OCI-LY1 (cell line): Measurements from ENCODE around the gene CDH7.

Experiments
- H2AFZ ChIP-seq: fragments of 200-600 bp; sonication (generic), shearing (Covaris generic); 2 replicates; pipeline ENCODE4 v1.6.0; 2014; ENCODE audit warnings: antibody characterized with exemption, mild to moderate bottlenecking, low read length
- H3F3A ChIP-seq: fragments of 200-600 bp; sonication (generic), shearing (Covaris generic); 2 replicates; pipeline ENCODE4 v1.6.0; 2014; ENCODE audit warnings: mild to moderate bottlenecking, antibody characterized with exemption, low read length, moderate library complexity; ENCODE audit not compliant: insufficient read depth
- H3K27ac ChIP-seq: fragments of 200-600 bp; sonication (generic); 2 replicates; pipeline ENCODE4 v1.5.1; 2014; ENCODE audit warnings: low read length, mixed run types, mild to moderate bottlenecking, low read depth; ENCODE audit not compliant: poor library complexity, severe bottlenecking
- H3K27me3 ChIP-seq: fragments of 200-600 bp; sonication (generic); 2 replicates; pipeline ENCODE4 v1.6.0; 2014; ENCODE audit warnings: antibody characterized with exemption, mild to moderate bottlenecking, low read length, moderate library complexity; ENCODE audit not compliant: insufficient read depth
- H3K36me3 ChIP-seq: fragments of 200-600 bp; sonication (generic); 2 replicates; pipeline ENCODE4 v1.6.1; 2014; ENCODE audit warnings: mild to moderate bottlenecking, antibody characterized with exemption, low read length, moderate library complexity, mixed read lengths; ENCODE audit not compliant: insufficient read depth
- H3K4me1 ChIP-seq: fragments of 200-600 bp; sonication (generic); 2 replicates; pipeline ENCODE4 v1.5.1; 2014; ENCODE audit warnings: mild to moderate bottlenecking, low read length, moderate library complexity; ENCODE audit not compliant: insufficient read depth, severe bottlenecking
- H3K4me2 ChIP-seq: fragments of 200-600 bp; sonication (generic), shearing (Covaris generic); 2 replicates; pipeline ENCODE4 v1.6.1; 2014; ENCODE audit warnings: low read length
- H3K4me3 ChIP-seq: fragments of 200-600 bp; sonication (generic); 2 replicates; pipeline ENCODE4 v1.5.1; 2014; ENCODE audit warnings: low read length, low read depth, mild to moderate bottlenecking, mixed read lengths; ENCODE audit not compliant: poor library complexity, severe bottlenecking
- H3K79me2 ChIP-seq: fragments of 200-600 bp; shearing (Covaris generic); 2 replicates; pipeline ENCODE4 v1.6.1; 2016; ENCODE audit warnings: mixed run types, low read length, mixed read lengths; ENCODE audit not compliant: insufficient read depth
- H3K9ac ChIP-seq: fragments of 200-600 bp; sonication (generic), shearing (Covaris generic); 2 replicates; pipeline ENCODE4 v1.6.1; 2014; ENCODE audit warnings: mild to moderate bottlenecking, low read length, mixed read lengths
- H3K9me2 ChIP-seq: fragments of 200-600 bp; sonication (generic), shearing (Covaris generic); 2 replicates; pipeline ENCODE4 v1.6.1; 2014; ENCODE audit warnings: low read depth, mild to moderate bottlenecking, low read length, mixed read lengths
- H3K9me3 ChIP-seq: fragments of 200-600 bp; shearing (Covaris generic); 2 replicates; pipeline ENCODE4 v1.6.1; 2014; ENCODE audit warnings: low read length, mixed read lengths
- H4K20me1 ChIP-seq: fragments of 200-600 bp; sonication (generic), shearing (Covaris generic); 2 replicates; pipeline ENCODE4 v1.6.0; 2016; ENCODE audit warnings: mild to moderate bottlenecking, low read length; ENCODE audit not compliant: insufficient read depth
- CTCF ChIP-seq: fragments of 200-600 bp; sonication (generic), shearing (Covaris generic); IDR thresholded peaks from 2 replicates; pipeline ENCODE4 v1.5.1; 2017; ENCODE audit warnings: mild to moderate bottlenecking, antibody characterized with exemption, low read length, moderate library complexity, mixed read lengths
- EZH2 ChIP-seq: fragments of 200-600 bp; sonication (generic), shearing (Covaris generic); IDR thresholded peaks from 2 replicates; pipeline ENCODE4 v1.8.0; 2017; ENCODE audit warnings: borderline replicate concordance, mixed run types, mild to moderate bottlenecking, antibody characterized with exemption, low read length, moderate library complexity, mixed read lengths

The CDH7 gene

GRCh38 chr18:65869527-65869926 lies 118.7 kb downstream of the CDH7 start:
- Histone ChIP-seq H3K4me1 (no peaks in the 10 kb centered on the region), H3K4me2 (no peak overlapping the region), H3K27ac (no peak overlapping the region), H3K27me3 (no peaks in the 10 kb centered on the region), H4K20me1 (no peaks in the 10 kb centered on the region), H3F3A (no peaks in the 10 kb centered on the region), H3K9ac (no peak overlapping the region), H3K4me3 (no peak overlapping the region), H3K9me2 (no peaks in the 10 kb centered on the region), H3K79me2 (no peaks in the 10 kb centered on the region), H2AFZ (no peak overlapping the region), H3K9me3 (no peaks in the 10 kb centered on the region), H3K36me3 (no peaks in the 10 kb centered on the region)
- TF ChIP-seq CTCF = no peak
- no peak for TF ChIP-seq EZH2

- Histone ChIP-seq H3K27me3 (no peaks in the 10 kb centered on the region), H3K9ac (no peak overlapping the region), H3K4me2 (no peak overlapping the region), H3F3A (no peaks in the 10 kb centered on the region), H3K9me2 (no peaks in the 10 kb centered on the region), H2AFZ (no peak overlapping the region), H3K36me3 (no peaks in the 10 kb centered on the region), H3K27ac (no peak overlapping the region), H3K4me1 (no peaks in the 10 kb centered on the region), H3K79me2 (no peaks in the 10 kb centered on the region), H3K9me3 (no peaks in the 10 kb centered on the region), H4K20me1 (no peaks in the 10 kb centered on the region), H3K4me3 (no peak overlapping the region)
- TF ChIP-seq EZH2 (no peak), CTCF (no peak)
Measured at GRCh38 chr18:65876310-65876709, 125.5 kb downstream of the CDH7 start.

GRCh38 chr18:65897292-65897691 lies 146.5 kb downstream of the CDH7 start:
- no peaks in the 10 kb centered on the region for H3K9me2 ChIP-seq
- H3K27ac ChIP-seq = no peak overlapping the region
- H3K4me1 ChIP-seq = no peaks in the 10 kb centered on the region
- no peaks in the 10 kb centered on the region for H3K79me2 ChIP-seq
- no peaks in the 10 kb centered on the region for H3K9me3 ChIP-seq
- no peaks in the 10 kb centered on the region for H4K20me1 ChIP-seq
- no peaks in the 10 kb centered on the region for H3K36me3 ChIP-seq
- no peak overlapping the region for H3K4me3 ChIP-seq
- no peak for TF ChIP-seq EZH2
- no peak for TF ChIP-seq CTCF
- H3K4me2 ChIP-seq = no peak overlapping the region
- H2AFZ ChIP-seq = no peak overlapping the region
- no peak overlapping the region for H3K9ac ChIP-seq
- no peaks in the 10 kb centered on the region for H3K27me3 ChIP-seq
- no peaks in the 10 kb centered on the region for H3F3A ChIP-seq
